Hepatocyte (in vitro differentiated cells): Measurements from ENCODE around the gene KCND3.

Source experiments
- CTCF ChIP-seq: fragments of 200-600 bp; sonication (generic); IDR thresholded peaks from 2 replicates; pipeline ENCODE4 v1.5.1; 2016; ENCODE audit warnings: antibody characterized with exemption, mild to moderate bottlenecking; ENCODE audit not compliant: poor library complexity
- EZH2 ChIP-seq: fragments of 200-600 bp; sonication (generic); IDR thresholded peaks from 2 replicates; pipeline ENCODE4 v1.6.1; 2016; ENCODE audit warnings: antibody characterized with exemption, mild to moderate bottlenecking, borderline replicate concordance

DNA sequence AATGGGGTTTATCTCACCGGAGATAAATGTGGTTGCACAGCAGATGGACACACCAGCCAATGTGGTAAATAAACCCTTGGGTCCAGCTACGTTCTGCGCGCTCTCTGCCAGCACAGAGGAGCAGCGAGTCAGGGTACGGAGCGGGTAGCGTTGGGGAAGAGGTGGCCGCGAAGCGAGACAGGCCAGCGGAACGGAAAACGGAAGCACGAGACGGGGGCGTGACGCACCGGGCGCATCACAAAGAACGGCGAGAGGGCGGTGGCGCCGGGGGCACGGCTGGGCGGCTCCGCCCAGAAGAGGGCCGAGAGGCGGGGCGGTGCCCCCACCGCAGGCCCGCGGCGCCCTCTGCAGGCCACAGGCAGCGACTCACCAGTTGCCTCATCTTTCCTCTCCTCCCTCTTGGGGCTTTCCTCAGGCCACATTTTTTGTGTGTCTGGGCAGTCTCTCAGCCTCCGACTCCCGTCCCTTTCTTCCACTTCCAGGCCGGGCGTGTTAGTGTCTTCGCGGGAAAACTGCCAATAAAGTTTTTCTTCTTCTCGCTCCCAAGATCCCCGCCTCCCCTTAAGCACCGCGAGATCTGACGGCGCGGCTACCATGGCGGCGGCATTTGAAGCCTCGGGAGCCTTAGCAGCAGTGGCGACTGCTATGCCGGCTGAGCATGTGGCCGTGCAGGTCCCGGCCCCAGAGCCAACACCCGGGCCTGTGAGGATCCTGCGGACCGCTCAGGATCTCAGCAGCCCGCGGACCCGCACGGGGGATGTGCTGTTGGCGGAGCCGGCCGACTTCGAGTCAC, 233.9 kb downstream of the KCND3 start, which contains the start of gene DDX20:
- peak; percentile 93 for TF ChIP-seq CTCF
- no peak for TF ChIP-seq EZH2
